A549 (cell line): ENCODE measurements around the gene CLPX. TPM values are rescaled to one million over a fixed set of nuclear protein-coding genes. Genes with fewer than 3 reads are reported as not detected.

ENCODE experiments used
- ATAC-seq, 2 experiments: fragments of 200-7000 bp in 1 of 2; fragments of >200 bp in 1 of 2; cut with Nextera tagmentation in 1 of 2; cut with Tn5 transposase in 1 of 2; 3 replicates each; pipeline versions ENCODE4 v1.8.0 to v1.9.1; 2018 to 2020; ENCODE audit warnings: mild to moderate bottlenecking in 1 of 2, moderate library complexity in 1 of 2
- CTCF ChIA-PET: fragments of 300-600 bp; sonication (Branson Sonifier 250); formaldehyde crosslinking; extraction: SDS; loops from one replicate; lab custom pipeline; 2021; ENCODE audit warnings: antibody characterized with exemption, inconsistent platforms; lab: Yijun Ruan, JAX
- POLR2A ChIA-PET: fragments of 350-600 bp; formaldehyde crosslinking; extraction: SDS; loops from one replicate; lab custom pipeline; 2021; ENCODE audit warnings: antibody characterized with exemption, inconsistent platforms; lab: Yijun Ruan, JAX
- DNase-seq, 2 experiments: peaks; one replicate each; pipeline versions ENCODE4 v3.0.0 to v3.0.0-alpha.2; 2011 to 2016; ENCODE audit warnings: low read depth in 1 of 2, low spot score in 1 of 2
- FAIRE-seq: peaks from 2 replicates; lab custom pipeline; 2011; peaks lifted over from hg19 to GRCh38; lab: Jason Lieb, UNC
- H3K27ac ChIP-seq, 2 experiments: fragments of >200 bp; sonication (Bioruptor Twin); formaldehyde crosslinking; 3 replicates each; pipeline ENCODE4 v1.5.1; 2016 to 2017
- H3K4me1 ChIP-seq: fragments of >200 bp; sonication (Bioruptor Twin); formaldehyde crosslinking; 3 replicates; pipeline ENCODE4 v1.6.1; 2016
- H3K4me2 ChIP-seq: fragments of >200 bp; sonication (Bioruptor Twin); formaldehyde crosslinking; 3 replicates; pipeline ENCODE4 v1.6.1; 2016
- H3K4me3 ChIP-seq: fragments of >200 bp; sonication (Bioruptor Twin); formaldehyde crosslinking; 3 replicates; pipeline ENCODE4 v1.5.1; 2016
- H3K9me3 ChIP-seq: fragments of >200 bp; sonication (Bioruptor Twin); formaldehyde crosslinking; 3 replicates; pipeline ENCODE4 v1.6.1; 2016
- CBX8 ChIP-seq: fragments of 200-600 bp; sonication (generic); IDR thresholded peaks from 2 replicates; pipeline ENCODE4 v1.6.1; 2016
- CEBPB ChIP-seq, 2 experiments: fragments of >200 bp in 1 of 2; sonication (Bioruptor Twin) in 1 of 2; formaldehyde crosslinking in 1 of 2; IDR thresholded peaks; 2 replicates each; pipeline ENCODE4 v1.6.1; 2012 to 2016
- CTCF ChIP-seq: fragments of >200 bp; sonication (Bioruptor Twin); formaldehyde crosslinking; IDR thresholded peaks from 3 replicates; pipeline ENCODE4 v1.5.1; 2016
- E2F6 ChIP-seq: IDR thresholded peaks from 2 replicates; pipeline ENCODE4 v1.6.1; 2012; ENCODE audit warnings: low read depth, borderline replicate concordance
- EHF ChIP-seq: fragments of 250-450 bp; sonication (Bioruptor Pico); IDR thresholded peaks from 2 replicates; pipeline ENCODE4 v1.5.0; 2020; ENCODE audit warnings: mild to moderate bottlenecking
- ELK1 ChIP-seq: fragments of 150-350 bp; IDR thresholded peaks from 2 replicates; pipeline ENCODE4 v1.6.1; 2014; ENCODE audit warnings: low read depth, mild to moderate bottlenecking, low read length
- EP300 ChIP-seq, 2 experiments: fragments of >200 bp; sonication (Bioruptor Twin); formaldehyde crosslinking; IDR thresholded peaks; 2 replicates in 1 of 2; 3 replicates in 1 of 2; pipeline ENCODE4 v1.6.1; 2016 to 2017
- HDAC2 ChIP-seq: fragments of 200-600 bp; sonication (generic); IDR thresholded peaks from 2 replicates; pipeline ENCODE4 v1.6.1; 2016
- HOXB13 ChIP-seq: fragments of 250-450 bp; sonication (Bioruptor Pico); IDR thresholded peaks from 2 replicates; pipeline ENCODE4 v1.5.0; 2020; ENCODE audit warnings: low read depth, mild to moderate bottlenecking, moderate library complexity
- HOXB5 ChIP-seq: fragments of 250-450 bp; sonication (Bioruptor Pico); IDR thresholded peaks from 2 replicates; pipeline ENCODE4 v1.5.0; 2020; ENCODE audit warnings: mild to moderate bottlenecking, moderate library complexity
- JUN ChIP-seq, 2 experiments: fragments of >200 bp; sonication (Bioruptor Twin); formaldehyde crosslinking; IDR thresholded peaks; 2 replicates in 1 of 2; 3 replicates in 1 of 2; pipeline ENCODE4 v1.6.1; 2016 to 2017
- JUNB ChIP-seq: fragments of >200 bp; sonication (Bioruptor Twin); formaldehyde crosslinking; IDR thresholded peaks from 2 replicates; pipeline ENCODE4 v1.6.1; 2016
- NPAS2 ChIP-seq: fragments of 250-450 bp; sonication (Bioruptor Pico); IDR thresholded peaks from 2 replicates; pipeline ENCODE4 v1.8.0; 2022; ENCODE audit warnings: mild to moderate bottlenecking, moderate library complexity, borderline replicate concordance
- PBX3 ChIP-seq: IDR thresholded peaks from 2 replicates; pipeline ENCODE4 v1.6.1; 2012
- POLR2AphosphoS2 ChIP-seq: conservative IDR thresholded peaks from 2 replicates; pipeline ENCODE4 v1.6.1; 2012; ENCODE audit warnings: low read length, improper control_type of control experiment, inconsistent platforms
- RARB ChIP-seq: fragments of 250-450 bp; sonication (Bioruptor Pico); IDR thresholded peaks from 2 replicates; pipeline ENCODE4 v1.8.0; 2021; ENCODE audit warnings: mild to moderate bottlenecking, moderate library complexity
- RCOR1 ChIP-seq: fragments of 150-350 bp; IDR thresholded peaks from 2 replicates; pipeline ENCODE4 v1.6.1; 2014; ENCODE audit warnings: antibody characterized with exemption, low read length, low read depth
- RFX5 ChIP-seq: fragments of 450-650 bp; IDR thresholded peaks from 2 replicates; pipeline ENCODE4 v1.7.1; 2014; ENCODE audit warnings: antibody characterized with exemption, mild to moderate bottlenecking, moderate library complexity
- USF2 ChIP-seq: fragments of 450-650 bp; IDR thresholded peaks from 2 replicates; pipeline ENCODE4 v1.6.1; 2014; ENCODE audit warnings: antibody characterized with exemption
- ZFP36 ChIP-seq: fragments of 450-650 bp; IDR thresholded peaks from 2 replicates; pipeline ENCODE4 v1.6.1; 2014; ENCODE audit warnings: borderline replicate concordance; ENCODE audit not compliant: partially characterized antibody
- ZSCAN20 ChIP-seq: fragments of 250-450 bp; sonication (Bioruptor Pico); IDR thresholded peaks from 2 replicates; pipeline ENCODE4 v1.8.0; 2022; ENCODE audit warnings: mild to moderate bottlenecking, moderate library complexity
- whole genome bisulfite sequencing: methylation state at CpG from one replicate; pipeline ENCODE4 v1.1.6; 2017; ENCODE audit errors: missing lambda C conversion rate; 5-methylcytosine and 5-hydroxymethylcytosine counted together
- polyA plus RNA-seq, 4 experiments: library from polyadenylated mRNA; depleted of rRNA in 3 of 4; stranded (reverse); fragments of >200 nt; fragmentation: RNase III in 1 of 4; extraction: RNeasy Plus Mini Kit Qiagen cat#74134 plus additional on column Dnase treatment in 1 of 4; gene quantifications; 2 replicates in 3 of 4; 3 replicates in 1 of 4; pipeline ENCODE4 v1.2.3, GENCODE V29; 2011 to 2017

The CLPX gene
- polyA plus RNA-seq, 2 of the 4 experiments (the other 2 are of a cell fraction), result 55.4 to 113 TPM

GRCh38 chr15:65222891-65223290 is 37.7 kb upstream of the CLPX start:
- ChIA-PET CTCF (interaction anchor here (0.7 to 7.7 kb wide), 6 partner anchors 14 to 74 kb away, joined by 3 to 42 read pairs (median 4); no protein-coding TSS in a partner anchor), POLR2A (no interaction called here)
- Histone ChIP-seq H3K9me3 (no peaks in the 10 kb centered on the region), H3K4me1 (peaks cover 25% of the 10 kb centered on the region), H3K4me2 (no peak overlapping the region), H3K27ac (no peak overlapping the region; a peak in 2 of 6 replicates), H3K4me3 (no peak overlapping the region)
- WGBS, result 72% methylated on average over 4 of the region's 4 CpGs
- ATAC-seq (peak; percentile 19 to 27; a peak in 3 of 6 replicates), DNase-seq (no peak), FAIRE-seq (no peak)
- TF ChIP-seq NPAS2 (CRISPR knock-in tag) (no peak), RFX5 (no peak), EP300 (IDR thresholded peaks at IDR 0.05) (no peak), USF2 (no peak), CBX8 (no peak)

- no peak for ATAC-seq
- FAIRE-seq, result no peak
- Histone ChIP-seq H3K27ac (no peak overlapping the region), H3K9me3 (no peaks in the 10 kb centered on the region), H3K4me2 (no peak overlapping the region), H3K4me1 (peaks cover 17% of the 10 kb centered on the region; the same call in 1 of the 3 replicates), H3K4me3 (no peak overlapping the region)
- no peak for TF ChIP-seq POLR2AphosphoS2
- ChIA-PET POLR2A (no interaction called here), CTCF (interaction anchor here (0.7 to 7.7 kb wide), 5 partner anchors 14 to 76 kb away, joined by 3 to 42 read pairs (median 6); no protein-coding TSS in a partner anchor)
- DNase-seq, result no peak
- 89% methylated on average over 2 of the region's 2 CpGs for WGBS
Measured at GRCh38 chr15:65221697-65222096, 36.6 kb upstream of the CLPX start.

GRCh38 chr15:65219137-65219536 is 34.0 kb upstream of the CLPX start:
- CTCF ChIA-PET, result interaction anchor here (0.6 to 7.7 kb wide), 5 partner anchors 9 to 194 kb away, joined by 3 to 42 read pairs (median 6); no protein-coding TSS in a partner anchor
- FAIRE-seq, result peak; percentile 7

More at GRCh38 chr15:65219137-65219536, 34.0 kb upstream of the CLPX start:
- WGBS, result 84% methylated on average over 3 of the region's 3 CpGs
- Histone ChIP-seq H3K27ac (no peak overlapping the region), H3K4me3 (no peak overlapping the region), H3K4me1 (peaks cover 6% of the 10 kb centered on the region; the same call in 1 of the 3 replicates), H3K9me3 (no peaks in the 10 kb centered on the region), H3K4me2 (no peak overlapping the region)
- DNase-seq (no peak), ATAC-seq (no peak)
- TF ChIP-seq ZSCAN20 (CRISPR knock-in tag), result no peak
- TF ChIP-seq HOXB5 (CRISPR knock-in tag), result no peak
- no peak for TF ChIP-seq JUN (IDR thresholded peaks at IDR 0.05)
- no peak for TF ChIP-seq CTCF
- TF ChIP-seq CEBPB (IDR thresholded peaks at IDR 0.05), result no peak
- no peak for TF ChIP-seq E2F6
- no peak for TF ChIP-seq ELK1
- no peak for TF ChIP-seq HOXB13 (CRISPR knock-in tag)
- TF ChIP-seq USF2, result no peak
- TF ChIP-seq JUNB, result no peak
- TF ChIP-seq EHF (CRISPR knock-in tag), result no peak
- TF ChIP-seq RCOR1, result no peak
- no peak for TF ChIP-seq ZFP36
- no peak for TF ChIP-seq RFX5
- TF ChIP-seq HDAC2, result no peak
- TF ChIP-seq PBX3, result no peak
- TF ChIP-seq RARB (CRISPR knock-in tag), result no peak
- POLR2A ChIA-PET, result no interaction called here
